ENCODE measurements around the gene ARHGAP32. TPM values are rescaled to one million over a fixed set of nuclear protein-coding genes. Genes with fewer than 3 reads are reported as not detected.

ARHGAP32 gene
- total and polyA plus RNA-seq, 9 donors = 5.9 to 34.8 (median 28.4) TPM

GRCh38 chr11:129225190-129225589 lies 33.1 kb upstream of the ARHGAP32 start:
- Histone ChIP-seq H3K27me3 (no peaks in the 10 kb centered on the region), H3K9me3 (no peaks in the 10 kb centered on the region), H3K36me3 (no peaks in the 10 kb centered on the region), H3K4me3 (no peak overlapping the region), H3K4me1 (ENCODE audit: insufficient read depth) (peaks cover 3% of the 10 kb centered on the region), H3K27ac (no peak overlapping the region)
- DNase-seq = no peak
- WGBS, 3 donors = 91 to 97% (median 91%) methylated on average over 1 of the region's 1 CpG
- intact Hi-C loops (cut with DNase I) = no loop called here
- no peak for TF ChIP-seq CTCF (IDR thresholded peaks at IDR 0.05)
- no peak for TF ChIP-seq EP300 (IDR thresholded peaks at IDR 0.05)
- no peak for TF ChIP-seq POLR2A (IDR thresholded peaks at IDR 0.05)

- Histone ChIP-seq H3K4me1 (ENCODE audit: insufficient read depth) (peaks cover 3% of the 10 kb centered on the region), H3K9me3 (no peaks in the 10 kb centered on the region), H3K27me3 (no peaks in the 10 kb centered on the region), H3K36me3 (no peaks in the 10 kb centered on the region), H3K4me3 (no peak overlapping the region), H3K27ac (no peak overlapping the region)
- no peak for DNase-seq
- TF ChIP-seq CTCF (IDR thresholded peaks at IDR 0.05) = no peak
- TF ChIP-seq POLR2A (IDR thresholded peaks at IDR 0.05) = no peak
- no peak for TF ChIP-seq EP300 (IDR thresholded peaks at IDR 0.05)
- 78 to 94% (median 90%) methylated on average over 3 of the region's 3 CpGs for WGBS, 3 donors
- intact Hi-C loops (cut with DNase I) = no loop called here
These were observed 32.4 kb upstream of the ARHGAP32 start for GRCh38 chr11:129224538-129224937.

GRCh38 chr11:129223701-129224149 lies 31.6 kb upstream of the ARHGAP32 start:
- no peaks in the 10 kb centered on the region for H3K9me3 ChIP-seq
- no peak for DNase-seq
- intact Hi-C loops (cut with DNase I) = no loop called here
- H3K4me3 ChIP-seq = no peak overlapping the region
- H3K36me3 ChIP-seq = no peaks in the 10 kb centered on the region
- peaks cover 3% of the 10 kb centered on the region for H3K4me1 ChIP-seq (ENCODE audit: insufficient read depth)
- TF ChIP-seq CTCF (IDR thresholded peaks at IDR 0.05) (no peak), POLR2A (IDR thresholded peaks at IDR 0.05) (no peak), EP300 (IDR thresholded peaks at IDR 0.05) (no peak)
- WGBS, 3 donors = 10 to 26% (median 14%) methylated on average over 2 of the region's 2 CpGs
- H3K27ac ChIP-seq = no peak overlapping the region
- no peaks in the 10 kb centered on the region for H3K27me3 ChIP-seq

- no peak overlapping the region for H3K27ac ChIP-seq
- intact Hi-C loops (cut with DNase I) = no loop called here
- H3K4me1 ChIP-seq (ENCODE audit: insufficient read depth) = peaks cover 3% of the 10 kb centered on the region
- no peaks in the 10 kb centered on the region for H3K9me3 ChIP-seq
- no peaks in the 10 kb centered on the region for H3K36me3 ChIP-seq
- TF ChIP-seq EP300 (IDR thresholded peaks at IDR 0.05) (no peak), POLR2A (IDR thresholded peaks at IDR 0.05) (no peak), CTCF (IDR thresholded peaks at IDR 0.05) (no peak)
- WGBS, 3 donors = 12 to 23% (median 22%) methylated on average over 1 of the region's 1 CpG
- H3K27me3 ChIP-seq = no peaks in the 10 kb centered on the region
- no peak overlapping the region for H3K4me3 ChIP-seq
- DNase-seq = no peak
These were observed 31.1 kb upstream of the ARHGAP32 start for GRCh38 chr11:129223260-129223659.
